Stomach (tissue), 9 donors: ENCODE results near the gene CYP27A1. TPM values are rescaled to one million over a fixed set of nuclear protein-coding genes. Genes with fewer than 3 reads are reported as not detected.

Experiments
- DNase-seq, 2 donors: peaks; one replicate each; pipeline versions ENCODE4 v3.0.0 to v3.0.0-alpha.2; 2013 to 2019
- H3K27ac ChIP-seq, 5 donors: fragments of 200-600 bp in 4 of 5; sonication (generic) in 4 of 5; one replicate each; pipeline ENCODE4 v1.5.1; 2013 to 2019; ENCODE audit warnings: mild to moderate bottlenecking in 1 of 5, moderate library complexity in 1 of 5
- H3K27me3 ChIP-seq, 3 donors: fragments of 200-600 bp; sonication (generic); one replicate each; pipeline ENCODE4 v1.5.1; 2017 to 2019; ENCODE audit warnings: mixed run types in 1 of 3
- H3K36me3 ChIP-seq, 4 donors: fragments of 200-600 bp; sonication (generic); 1 replicate in 3 of 4; 2 replicates in 1 of 4; pipeline ENCODE4 v1.5.1; 2016 to 2019
- H3K4me1 ChIP-seq, 4 donors: fragments of 200-600 bp; sonication (generic); one replicate each; pipeline ENCODE4 v1.5.1; 2016 to 2019
- H3K4me3 ChIP-seq, 4 donors: fragments of 200-600 bp; sonication (generic) in 3 of 4; one replicate each; pipeline ENCODE4 v1.5.1; 2016 to 2019; ENCODE audit warnings: mild to moderate bottlenecking in 1 of 4
- H3K9me3 ChIP-seq, 4 donors: fragments of 200-600 bp; sonication (generic); one replicate each; pipeline ENCODE4 v1.5.1; 2016 to 2019
- CTCF ChIP-seq, 7 experiments: fragments of 450-650 bp in 4 of 7; fragments of 200-600 bp in 3 of 7; sonication (generic) in 3 of 7; IDR thresholded peaks; one replicate each; pipeline ENCODE4 v1.5.1; 2016 to 2019; ENCODE audit warnings: antibody characterized with exemption in 7 of 7, control low read depth in 2 of 7, mild to moderate bottlenecking in 1 of 7
- EP300 ChIP-seq: sonication (generic); formaldehyde crosslinking; IDR thresholded peaks from one replicate; pipeline ENCODE4 v1.6.1; 2017; ENCODE audit warnings: antibody characterized with exemption
- POLR2A ChIP-seq, 4 donors: fragments of 450-650 bp; IDR thresholded peaks; one replicate each; pipeline ENCODE4 v1.6.1; 2016; ENCODE audit warnings: antibody characterized with exemption in 4 of 4, control low read depth in 2 of 4, mild to moderate bottlenecking in 1 of 4, moderate library complexity in 1 of 4
- POLR2AphosphoS5 ChIP-seq, 3 donors: sonication (generic); formaldehyde crosslinking; IDR thresholded peaks; one replicate each; pipeline ENCODE4 v1.6.1; 2016; ENCODE audit warnings: antibody characterized with exemption in 3 of 3
- WGBS, 5 donors: extraction: QIAGEN DNeasy Blood & Tissue Kit in 3 of 5; methylation state at CpG; one replicate each; pipeline versions ENCODE4 v1.1.5 to v1.1.7; 2013 to 2018; 5-methylcytosine and 5-hydroxymethylcytosine counted together
- intact Hi-C: fragments of 100-400 bp; cut with DNase I; formaldehyde crosslinking; loops from one replicate; pipeline ENCODE4 v1.15.1; 2023; ENCODE audit warnings: low total_unique reads
- polyA plus RNA-seq, 3 donors: library from polyadenylated mRNA; stranded (reverse); fragments of 200-250 nt; gene quantifications; one replicate each; pipeline ENCODE4 v1.2.3, GENCODE V29; 2013
- total RNA-seq, 5 donors: library from RNA; depleted of rRNA; stranded (reverse); fragments of >200 nt; gene quantifications; one replicate each; pipeline versions ENCODE4 v1.1.0 to v1.2.3, GENCODE V29; 2014 to 2016
- donor health status: healthy with polysubstance abuse.
- donor health status: Bipolar disorder and iron deficiency.
- donor health status: healthy.

The CYP27A1 gene
- total and polyA plus RNA-seq, 8 donors, result 4.4 to 546 (median 13.6) TPM

GRCh38 chr2:218829868-218830451, 48.0 kb downstream of the CYP27A1 start:
- intact Hi-C loops, result loop anchor here (10.0 kb wide), 1 partner anchor 105 kb away; no protein-coding TSS in a partner anchor

GRCh38 chr2:218830526-218831306, 48.8 kb downstream of the CYP27A1 start:
- Histone ChIP-seq H3K4me1 (peaks cover 0 to 11% (median 3%) of the 10 kb centered on the region in 4 donors), H3K9me3 (no peaks in the 10 kb centered on the region), H3K27ac (no peak overlapping the region), H3K4me3 (no peak overlapping the region), H3K36me3 (no peaks in the 10 kb centered on the region), H3K27me3 (peaks cover 0 to 55% (median 0%) of the 10 kb centered on the region in 3 donors)
- 73 to 86% (median 83%) methylated on average over 3 of the region's 3 CpGs for WGBS, 5 donors
- no peak for TF ChIP-seq POLR2AphosphoS5 (IDR thresholded peaks at IDR 0.05)
- TF ChIP-seq EP300, result no peak
- no peak for TF ChIP-seq POLR2A (IDR thresholded peaks at IDR 0.05)
- no peak for TF ChIP-seq CTCF (IDR thresholded peaks at IDR 0.05)
- intact Hi-C loops, result loop anchor here (10.0 kb wide), 1 partner anchor 106 kb away; no protein-coding TSS in a partner anchor
- no peak for DNase-seq

More at GRCh38 chr2:218829868-218830451, 48.0 kb downstream of the CYP27A1 start:
- DNase-seq, result peak in 1 of 2 donors; percentile 31
- no peaks in the 10 kb centered on the region for H3K36me3 ChIP-seq
- no peaks in the 10 kb centered on the region for H3K9me3 ChIP-seq
- TF ChIP-seq POLR2A (IDR thresholded peaks at IDR 0.05) (no peak), CTCF (IDR thresholded peaks at IDR 0.05) (no peak), POLR2AphosphoS5 (IDR thresholded peaks at IDR 0.05) (no peak), EP300 (no peak)
- peaks cover 0 to 11% (median 3%) of the 10 kb centered on the region in 4 donors for H3K4me1 ChIP-seq
- 70 to 81% (median 81%) methylated on average over 9 to 17 of the region's 17 CpGs for WGBS, 5 donors
- H3K27ac ChIP-seq, result no peak overlapping the region
- H3K27me3 ChIP-seq, result peaks cover 0 to 48% (median 0%) of the 10 kb centered on the region in 3 donors
- no peak overlapping the region for H3K4me3 ChIP-seq

- Histone ChIP-seq H3K9me3 (no peaks in the 10 kb centered on the region), H3K4me1 (peaks cover 0 to 11% (median 3%) of the 10 kb centered on the region in 4 donors), H3K27me3 (peaks cover 0 to 63% (median 0%) of the 10 kb centered on the region in 3 donors), H3K4me3 (no peak within 1 kb of the TSS), H3K27ac (peak within 1 kb of the TSS in 2 of 5 donors; percentile 11 to 15), H3K36me3 (no peaks in the 10 kb centered on the region)
- intact Hi-C loops, result loop anchor here (10.0 kb wide), 1 partner anchor 107 kb away; no protein-coding TSS in a partner anchor
- TF ChIP-seq EP300, result no peak
- TF ChIP-seq POLR2AphosphoS5 (IDR thresholded peaks at IDR 0.05), result no peak
- no peak for TF ChIP-seq POLR2A (IDR thresholded peaks at IDR 0.05)
- TF ChIP-seq CTCF (IDR thresholded peaks at IDR 0.05), result no peak
- 80 to 93% (median 84%) methylated on average over 18 of the region's 18 CpGs for WGBS, 5 donors
- DNase-seq, result no peak
Measured at GRCh38 chr2:218831378-218831990, 49.5 kb downstream of the CYP27A1 start, which contains the start of gene PRKAG3. Gene PRKAG3 (minus strand): TSS chr2:218831803.

GRCh38 chr2:218832081-218832480, 50.1 kb downstream of the CYP27A1 start:
- Histone ChIP-seq H3K9me3 (peaks cover 0 to 3% (median under 1%) of the 10 kb centered on the region in 4 donors), H3K36me3 (no peaks in the 10 kb centered on the region), H3K4me1 (peaks cover 0 to 11% (median 3%) of the 10 kb centered on the region in 4 donors), H3K27ac (peak overlapping the region in 2 of 5 donors; percentile 11 to 15), H3K27me3 (peaks cover 0 to 66% (median 0%) of the 10 kb centered on the region in 3 donors), H3K4me3 (no peak overlapping the region)
- TF ChIP-seq POLR2AphosphoS5 (IDR thresholded peaks at IDR 0.05) (no peak), POLR2A (IDR thresholded peaks at IDR 0.05) (no peak), EP300 (no peak), CTCF (IDR thresholded peaks at IDR 0.05) (no peak)
- 75 to 100% (median 93%) methylated on average over 2 to 3 of the region's 3 CpGs for WGBS, 5 donors
- intact Hi-C loops, result loop anchor here (10.0 kb wide), 1 partner anchor 107 kb away; no protein-coding TSS in a partner anchor
- no peak for DNase-seq
